IMR-90 (cell line): ENCODE results near the gene ZSCAN32. TPM values are rescaled to one million over a fixed set of nuclear protein-coding genes. Genes with fewer than 3 reads are reported as not detected.

ENCODE experiments used
- ATAC-seq: fragments of 200-7000 bp; cut with Tn5 transposase; 2 replicates; pipeline ENCODE4 v1.9.1; 2020; ENCODE audit warnings: low read depth, mild to moderate bottlenecking, moderate library complexity
- BruUV-seq: library from RNA; stranded (reverse); fragments of 400-500 nt; replicated peaks from 2 replicates; lab custom pipeline; 2021; lab: Mats Ljungman, UMichigan
- CTCF ChIA-PET: fragments of 300-600 bp; formaldehyde crosslinking; extraction: SDS; loops from one replicate; lab custom pipeline; 2021; ENCODE audit warnings: antibody characterized with exemption; lab: Yijun Ruan, JAX
- POLR2A ChIA-PET: fragments of 300-600 bp; sonication (Branson Sonifier 250); formaldehyde crosslinking; loops from one replicate; lab custom pipeline; 2022; ENCODE audit warnings: antibody characterized with exemption; ENCODE audit not compliant: unreplicated experiment; lab: Charles Lee
- DNase-seq: peaks from one replicate; pipeline ENCODE4 v3.0.0; 2013
- H2AFZ ChIP-seq: replicated peaks from 2 replicates; pipeline ENCODE3; 2013; ENCODE audit warnings: low read length, mild to moderate bottlenecking; ENCODE audit not compliant: poor library complexity
- H2AK5ac ChIP-seq: 2 replicates; pipeline ENCODE4 v1.6.1; 2013; ENCODE audit warnings: low read depth, low read length, inconsistent platforms
- H2AK9ac ChIP-seq: replicated peaks from 2 replicates; pipeline ENCODE3; 2013; ENCODE audit warnings: mild to moderate bottlenecking, low read depth, low read length, moderate library complexity; ENCODE audit not compliant: poor library complexity
- H2BK120ac ChIP-seq: 2 replicates; pipeline ENCODE4 v1.6.1; 2013; ENCODE audit warnings: low read depth, low read length, inconsistent platforms
- H2BK15ac ChIP-seq: 3 replicates; pipeline ENCODE4 v1.6.1; 2013; ENCODE audit warnings: low read depth, low read length, inconsistent platforms
- H2BK20ac ChIP-seq: 2 replicates; pipeline ENCODE4 v1.6.1; 2013; ENCODE audit warnings: low read depth, mild to moderate bottlenecking, inconsistent platforms, low read length, moderate library complexity
- H2BK5ac ChIP-seq: 2 replicates; pipeline ENCODE4 v1.6.1; 2013; ENCODE audit warnings: mild to moderate bottlenecking, low read depth, low read length, inconsistent platforms; ENCODE audit not compliant: poor library complexity, severe bottlenecking
- H3K14ac ChIP-seq: replicated peaks from 2 replicates; pipeline ENCODE4 v1.6.1; 2013; ENCODE audit warnings: low read depth, low read length, inconsistent platforms
- H3K18ac ChIP-seq: 2 replicates; pipeline ENCODE4 v1.6.1; 2013; ENCODE audit warnings: low read depth, low read length, control low read depth
- H3K23ac ChIP-seq: 2 replicates; pipeline ENCODE4 v1.6.1; 2013; ENCODE audit warnings: low read depth, low read length, inconsistent platforms
- H3K27ac ChIP-seq: 2 replicates; pipeline ENCODE4 v1.5.1; 2013; ENCODE audit warnings: mild to moderate bottlenecking, control low read depth, low read length; ENCODE audit not compliant: insufficient read depth
- H3K27me3 ChIP-seq: 2 replicates; pipeline ENCODE4 v1.6.1; 2013; ENCODE audit warnings: low read length; ENCODE audit not compliant: control insufficient read depth, insufficient read depth
- H3K36me3 ChIP-seq: 2 replicates; pipeline ENCODE4 v1.6.1; 2013; ENCODE audit warnings: low read length, mixed read lengths; ENCODE audit not compliant: control insufficient read depth, insufficient read depth
- H3K4ac ChIP-seq: 2 replicates; pipeline ENCODE4 v1.6.1; 2013; ENCODE audit warnings: low read depth, low read length, inconsistent platforms
- H3K4me1 ChIP-seq: 2 replicates; pipeline ENCODE4 v1.6.1; 2013; ENCODE audit warnings: low read length, mixed read lengths; ENCODE audit not compliant: control insufficient read depth, insufficient read depth
- H3K4me2 ChIP-seq: 2 replicates; pipeline ENCODE4 v1.6.1; 2013; ENCODE audit warnings: low read depth, mild to moderate bottlenecking, control low read depth, low read length, moderate library complexity
- H3K4me3 ChIP-seq: 2 replicates; pipeline ENCODE4 v1.5.1; 2013; ENCODE audit warnings: low read depth, mild to moderate bottlenecking, control low read depth, low read length, moderate library complexity; ENCODE audit not compliant: insufficient read depth
- H3K56ac ChIP-seq: 2 replicates; pipeline ENCODE4 v1.6.1; 2013; ENCODE audit warnings: low read length, inconsistent platforms; ENCODE audit not compliant: insufficient read depth; ENCODE audit errors: extremely low read depth
- H3K79me1 ChIP-seq, 2 experiments: 2 replicates each; pipeline ENCODE4 v1.6.1; 2013; ENCODE audit warnings: low read length in 2 of 2, inconsistent platforms in 1 of 2, low read depth in 1 of 2
- H3K9ac ChIP-seq: 2 replicates; pipeline ENCODE4 v1.6.1; 2013; ENCODE audit warnings: low read depth, low read length, control low read depth
- H3K9me1 ChIP-seq: 2 replicates; pipeline ENCODE4 v1.6.1; 2013; ENCODE audit warnings: low read length, inconsistent platforms; ENCODE audit not compliant: insufficient read depth
- H3K9me3 ChIP-seq: 2 replicates; pipeline ENCODE4 v1.6.1; 2013; ENCODE audit warnings: low read length; ENCODE audit not compliant: control insufficient read depth, insufficient read depth
- H4K20me1 ChIP-seq: 2 replicates; pipeline ENCODE4 v1.6.1; 2013; ENCODE audit warnings: low read length, inconsistent platforms; ENCODE audit not compliant: insufficient read depth
- H4K5ac ChIP-seq: 2 replicates; pipeline ENCODE4 v1.6.1; 2013; ENCODE audit warnings: mild to moderate bottlenecking, low read depth, low read length, control low read depth
- H4K8ac ChIP-seq, 2 experiments: 2 replicates each; pipeline ENCODE4 v1.6.1; 2013; ENCODE audit warnings: low read depth in 2 of 2, low read length in 2 of 2, control low read depth in 1 of 2, inconsistent platforms in 1 of 2
- H4K91ac ChIP-seq: 2 replicates; pipeline ENCODE4 v1.6.1; 2013; ENCODE audit warnings: low read depth, low read length, inconsistent platforms; ENCODE audit not compliant: insufficient read depth
- BHLHE40 ChIP-seq: fragments of 150-350 bp; IDR thresholded peaks from 2 replicates; pipeline ENCODE4 v1.6.1; 2016; ENCODE audit warnings: mild to moderate bottlenecking, low read depth, low read length
- CEBPB ChIP-seq: IDR thresholded peaks from 2 replicates; pipeline ENCODE4 v1.6.1; 2012; ENCODE audit warnings: low read depth, low read length, improper control_type of control experiment
- CHD1 ChIP-seq: IDR thresholded peaks from 2 replicates; pipeline ENCODE4 v1.6.1; 2012; ENCODE audit warnings: low read depth, low read length, improper control_type of control experiment
- FOS ChIP-seq: fragments of 150-350 bp; IDR thresholded peaks from 2 replicates; pipeline ENCODE4 v1.6.1; 2016; ENCODE audit warnings: low read depth, low read length
- MAFK ChIP-seq: IDR thresholded peaks from 2 replicates; pipeline ENCODE4 v1.6.1; 2012; ENCODE audit warnings: low read depth, low read length, improper control_type of control experiment
- MAZ ChIP-seq: IDR thresholded peaks from 2 replicates; pipeline ENCODE4 v1.6.1; 2012; ENCODE audit warnings: low read depth, mild to moderate bottlenecking, low read length, improper control_type of control experiment, moderate library complexity, borderline replicate concordance
- MXI1 ChIP-seq: IDR thresholded peaks from 2 replicates; pipeline ENCODE4 v1.6.1; 2012; ENCODE audit warnings: low read depth, mild to moderate bottlenecking, low read length, moderate library complexity, borderline replicate concordance
- NFE2L2 ChIP-seq: fragments of 150-350 bp; IDR thresholded peaks from 2 replicates; pipeline ENCODE4 v1.6.1; 2016; ENCODE audit warnings: low read depth, mild to moderate bottlenecking, low read length
- POLR2A ChIP-seq: IDR thresholded peaks from 2 replicates; pipeline ENCODE4 v1.6.1; 2012; ENCODE audit warnings: mild to moderate bottlenecking, low read depth, low read length
- RAD21 ChIP-seq: IDR thresholded peaks from 2 replicates; pipeline ENCODE4 v1.6.1; 2012; ENCODE audit warnings: low read length, improper control_type of control experiment
- RCOR1 ChIP-seq: IDR thresholded peaks from 2 replicates; pipeline ENCODE4 v1.6.1; 2012; ENCODE audit warnings: mild to moderate bottlenecking, low read length, improper control_type of control experiment; ENCODE audit not compliant: insufficient replicate concordance
- RFX5 ChIP-seq: IDR thresholded peaks from 2 replicates; pipeline ENCODE4 v1.8.0; 2012; ENCODE audit warnings: low read depth, mild to moderate bottlenecking, low read length, moderate library complexity
- SMC3 ChIP-seq: fragments of 150-350 bp; IDR thresholded peaks from 2 replicates; pipeline ENCODE4 v1.6.1; 2016; ENCODE audit warnings: low read depth, mild to moderate bottlenecking, antibody characterized with exemption, low read length, moderate library complexity
- WGBS, 2 experiments: methylation state at CpG; one replicate each; pipeline versions ENCODE4 v1.1.5 to v1.1.7; 2013; ENCODE audit warnings: missing lambda C conversion rate in 2 of 2; ENCODE audit not compliant: insufficient read length in 1 of 2; ENCODE audit errors: extremely low coverage in 2 of 2; 5-methylcytosine and 5-hydroxymethylcytosine counted together
- dilution Hi-C: fragments of 300-500 bp; cut with HindIII; formaldehyde crosslinking; loops from one replicate; pipeline ENCODE4 v1.14.3; 2018; ENCODE audit warnings: low sequenced_read_pairs; ENCODE audit not compliant: unreplicated experiment
- in situ Hi-C: fragments of 300-500 bp; cut with MboI; formaldehyde crosslinking; loops from 3 replicates; pipeline ENCODE4 v1.14.3; 2019; ENCODE audit warnings: low sequenced_read_pairs, inconsistent platforms, mixed read lengths
- intact Hi-C: fragments of 100-400 bp; cut with micrococcal nuclease; formaldehyde crosslinking; loops from 2 replicates; pipeline ENCODE4 v1.10.0; 2022
- polyA plus RNA-seq, 3 experiments: library from polyadenylated mRNA; depleted of rRNA; stranded (reverse); fragments of >200 nt; gene quantifications; 2 replicates each; pipeline ENCODE4 v1.2.3, GENCODE V29; 2012; ENCODE audit warnings: low replicate concordance in 1 of 3
- total RNA-seq: library from RNA; depleted of rRNA; stranded (reverse); fragments of >200 nt; gene quantifications from 2 replicates; pipeline ENCODE4 v1.2.3, GENCODE V29; 2012
- TF ChIP-seq, protein P1 (sequence below): fragments of 150-350 bp; IDR thresholded peaks from 2 replicates; pipeline ENCODE4 v1.6.1; 2017; ENCODE audit warnings: mild to moderate bottlenecking, antibody characterized with exemption, low read length, low read depth
- TF ChIP-seq, protein P2 (sequence below): conservative IDR thresholded peaks from 2 replicates; pipeline ENCODE4 v1.5.1; 2012; ENCODE audit warnings: mild to moderate bottlenecking, low read depth, low read length, improper control_type of control experiment
- TF ChIP-seq, protein P3 (sequence below): fragments of 150-350 bp; IDR thresholded peaks from 2 replicates; pipeline ENCODE4 v1.6.1; 2016; ENCODE audit warnings: low read depth, mild to moderate bottlenecking, low read length, moderate library complexity, borderline replicate concordance

ZSCAN32 gene
- total and polyA plus RNA-seq, 2 of the 4 experiments (the other 2 are of a cell fraction) = 13.0 to 16.5 TPM

DNA sequence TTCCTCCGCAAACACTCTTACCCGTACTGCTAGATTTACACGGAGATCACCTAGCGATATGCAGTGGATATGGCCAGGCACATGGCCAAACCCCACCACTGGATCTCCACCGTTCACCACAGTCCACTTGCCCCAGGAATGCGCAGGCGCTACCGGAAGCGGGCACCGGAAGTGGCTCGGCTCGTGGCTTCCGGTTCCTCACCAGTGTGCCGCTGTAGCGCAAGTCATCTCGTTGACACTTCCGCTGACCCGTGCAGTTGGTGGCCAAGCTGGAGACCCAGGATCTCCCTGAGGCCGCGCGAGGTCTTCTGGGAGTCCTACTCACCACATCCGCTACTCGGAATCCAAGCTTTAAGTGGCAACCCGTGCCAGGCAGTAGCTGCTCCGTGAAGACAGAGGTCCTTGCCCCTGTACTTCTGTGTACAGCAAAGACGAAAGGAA lies 31.0 kb upstream of the ZSCAN32 start:
- H2AK5ac ChIP-seq = peak overlapping the region; percentile 52
- peak overlapping the region; percentile 39; the same call in 1 of the 2 replicates for H3K14ac ChIP-seq
- no peak overlapping the region for H3K27ac ChIP-seq
- H2BK5ac ChIP-seq = no peak overlapping the region
- CTCF ChIA-PET = no interaction called here
- POLR2A ChIA-PET = no interaction called here
- H3K27me3 ChIP-seq = 0 out of 2 replicates have a peak, but pooled peaks cover 2% of the 10 kb centered on the region
- BruUV-seq = no TSS peak
- peak overlapping the region; percentile 42 for H3K4me3 ChIP-seq
- H4K5ac ChIP-seq = peak overlapping the region; percentile 75
- no peak overlapping the region; the same call in 1 of the 2 replicates for H3K23ac ChIP-seq
- H3K9ac ChIP-seq = no peak overlapping the region
- intact Hi-C loops = no loop called here
- H4K8ac ChIP-seq = peak overlapping the region; percentile 67 to 85
- peaks cover 7% of the 10 kb centered on the region for H3K9me3 ChIP-seq
- dilution Hi-C loops = no loop called here
- no peak overlapping the region for H4K91ac ChIP-seq
- ATAC-seq (peak; percentile 80), DNase-seq (peak; percentile 31)
- no peak overlapping the region for H2BK20ac ChIP-seq
- no peak overlapping the region for H3K56ac ChIP-seq
- no peaks in the 10 kb centered on the region for H4K20me1 ChIP-seq
- 62% methylated on average over 7 of the region's 26 CpGs; no CpG with 5 or more reads in 1 of the 2 experiments for WGBS, 2 experiments
- in situ Hi-C loops = no loop called here
- peaks cover 7% of the 10 kb centered on the region; the same call in 1 of the 2 replicates for H3K36me3 ChIP-seq
- no peak overlapping the region; the same call in 1 of the 2 replicates for H3K18ac ChIP-seq
- H3K4ac ChIP-seq = no peak overlapping the region
- no peaks in the 10 kb centered on the region for H3K4me1 ChIP-seq
- H2AK9ac ChIP-seq = peak overlapping the region; percentile 68
- TF ChIP-seq, protein P1, sequence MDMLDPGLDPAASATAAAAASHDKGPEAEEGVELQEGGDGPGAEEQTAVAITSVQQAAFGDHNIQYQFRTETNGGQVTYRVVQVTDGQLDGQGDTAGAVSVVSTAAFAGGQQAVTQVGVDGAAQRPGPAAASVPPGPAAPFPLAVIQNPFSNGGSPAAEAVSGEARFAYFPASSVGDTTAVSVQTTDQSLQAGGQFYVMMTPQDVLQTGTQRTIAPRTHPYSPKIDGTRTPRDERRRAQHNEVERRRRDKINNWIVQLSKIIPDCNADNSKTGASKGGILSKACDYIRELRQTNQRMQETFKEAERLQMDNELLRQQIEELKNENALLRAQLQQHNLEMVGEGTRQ = no peak
- TF ChIP-seq BHLHE40 (no peak), POLR2A (no peak), SMC3 (no peak), RFX5 (no peak), MAZ (no peak), FOS (no peak), MAFK (no peak), CEBPB (no peak), MXI1 (no peak), RCOR1 (no peak), RAD21 (no peak), NFE2L2 (no peak), CHD1 (no peak)
- TF ChIP-seq, protein P2, sequence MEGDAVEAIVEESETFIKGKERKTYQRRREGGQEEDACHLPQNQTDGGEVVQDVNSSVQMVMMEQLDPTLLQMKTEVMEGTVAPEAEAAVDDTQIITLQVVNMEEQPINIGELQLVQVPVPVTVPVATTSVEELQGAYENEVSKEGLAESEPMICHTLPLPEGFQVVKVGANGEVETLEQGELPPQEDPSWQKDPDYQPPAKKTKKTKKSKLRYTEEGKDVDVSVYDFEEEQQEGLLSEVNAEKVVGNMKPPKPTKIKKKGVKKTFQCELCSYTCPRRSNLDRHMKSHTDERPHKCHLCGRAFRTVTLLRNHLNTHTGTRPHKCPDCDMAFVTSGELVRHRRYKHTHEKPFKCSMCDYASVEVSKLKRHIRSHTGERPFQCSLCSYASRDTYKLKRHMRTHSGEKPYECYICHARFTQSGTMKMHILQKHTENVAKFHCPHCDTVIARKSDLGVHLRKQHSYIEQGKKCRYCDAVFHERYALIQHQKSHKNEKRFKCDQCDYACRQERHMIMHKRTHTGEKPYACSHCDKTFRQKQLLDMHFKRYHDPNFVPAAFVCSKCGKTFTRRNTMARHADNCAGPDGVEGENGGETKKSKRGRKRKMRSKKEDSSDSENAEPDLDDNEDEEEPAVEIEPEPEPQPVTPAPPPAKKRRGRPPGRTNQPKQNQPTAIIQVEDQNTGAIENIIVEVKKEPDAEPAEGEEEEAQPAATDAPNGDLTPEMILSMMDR = no peak
- TF ChIP-seq, protein P3, sequence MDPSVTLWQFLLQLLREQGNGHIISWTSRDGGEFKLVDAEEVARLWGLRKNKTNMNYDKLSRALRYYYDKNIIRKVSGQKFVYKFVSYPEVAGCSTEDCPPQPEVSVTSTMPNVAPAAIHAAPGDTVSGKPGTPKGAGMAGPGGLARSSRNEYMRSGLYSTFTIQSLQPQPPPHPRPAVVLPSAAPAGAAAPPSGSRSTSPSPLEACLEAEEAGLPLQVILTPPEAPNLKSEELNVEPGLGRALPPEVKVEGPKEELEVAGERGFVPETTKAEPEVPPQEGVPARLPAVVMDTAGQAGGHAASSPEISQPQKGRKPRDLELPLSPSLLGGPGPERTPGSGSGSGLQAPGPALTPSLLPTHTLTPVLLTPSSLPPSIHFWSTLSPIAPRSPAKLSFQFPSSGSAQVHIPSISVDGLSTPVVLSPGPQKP = no peak
- H2BK120ac ChIP-seq = no peak overlapping the region
- H3K4me2 ChIP-seq = peak overlapping the region; percentile 67
- no peak overlapping the region for H2BK15ac ChIP-seq
- H2AFZ ChIP-seq = peak overlapping the region; percentile 89
- peaks cover 0 to 3% of the 10 kb centered on the region in 2 experiments; a peak in 2 of 4 replicates for H3K79me1 ChIP-seq
- H3K9me1 ChIP-seq = no peaks in the 10 kb centered on the region
